GM18870 (cell line): ENCODE results near the gene SLITRK3.
A peak's percentile ranks its signal among the peaks of the same experiment; 100 is the strongest.

Experiments
- ATAC-seq: cut with Tn5 transposase; IDR thresholded peaks from one replicate; pipeline ENCODE4 v1.9.1; 2021; ENCODE audit warnings: moderate library complexity; ENCODE audit not compliant: unreplicated experiment

Gene SLITRK3, protein sequence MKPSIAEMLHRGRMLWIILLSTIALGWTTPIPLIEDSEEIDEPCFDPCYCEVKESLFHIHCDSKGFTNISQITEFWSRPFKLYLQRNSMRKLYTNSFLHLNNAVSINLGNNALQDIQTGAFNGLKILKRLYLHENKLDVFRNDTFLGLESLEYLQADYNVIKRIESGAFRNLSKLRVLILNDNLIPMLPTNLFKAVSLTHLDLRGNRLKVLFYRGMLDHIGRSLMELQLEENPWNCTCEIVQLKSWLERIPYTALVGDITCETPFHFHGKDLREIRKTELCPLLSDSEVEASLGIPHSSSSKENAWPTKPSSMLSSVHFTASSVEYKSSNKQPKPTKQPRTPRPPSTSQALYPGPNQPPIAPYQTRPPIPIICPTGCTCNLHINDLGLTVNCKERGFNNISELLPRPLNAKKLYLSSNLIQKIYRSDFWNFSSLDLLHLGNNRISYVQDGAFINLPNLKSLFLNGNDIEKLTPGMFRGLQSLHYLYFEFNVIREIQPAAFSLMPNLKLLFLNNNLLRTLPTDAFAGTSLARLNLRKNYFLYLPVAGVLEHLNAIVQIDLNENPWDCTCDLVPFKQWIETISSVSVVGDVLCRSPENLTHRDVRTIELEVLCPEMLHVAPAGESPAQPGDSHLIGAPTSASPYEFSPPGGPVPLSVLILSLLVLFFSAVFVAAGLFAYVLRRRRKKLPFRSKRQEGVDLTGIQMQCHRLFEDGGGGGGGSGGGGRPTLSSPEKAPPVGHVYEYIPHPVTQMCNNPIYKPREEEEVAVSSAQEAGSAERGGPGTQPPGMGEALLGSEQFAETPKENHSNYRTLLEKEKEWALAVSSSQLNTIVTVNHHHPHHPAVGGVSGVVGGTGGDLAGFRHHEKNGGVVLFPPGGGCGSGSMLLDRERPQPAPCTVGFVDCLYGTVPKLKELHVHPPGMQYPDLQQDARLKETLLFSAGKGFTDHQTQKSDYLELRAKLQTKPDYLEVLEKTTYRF

DNA sequence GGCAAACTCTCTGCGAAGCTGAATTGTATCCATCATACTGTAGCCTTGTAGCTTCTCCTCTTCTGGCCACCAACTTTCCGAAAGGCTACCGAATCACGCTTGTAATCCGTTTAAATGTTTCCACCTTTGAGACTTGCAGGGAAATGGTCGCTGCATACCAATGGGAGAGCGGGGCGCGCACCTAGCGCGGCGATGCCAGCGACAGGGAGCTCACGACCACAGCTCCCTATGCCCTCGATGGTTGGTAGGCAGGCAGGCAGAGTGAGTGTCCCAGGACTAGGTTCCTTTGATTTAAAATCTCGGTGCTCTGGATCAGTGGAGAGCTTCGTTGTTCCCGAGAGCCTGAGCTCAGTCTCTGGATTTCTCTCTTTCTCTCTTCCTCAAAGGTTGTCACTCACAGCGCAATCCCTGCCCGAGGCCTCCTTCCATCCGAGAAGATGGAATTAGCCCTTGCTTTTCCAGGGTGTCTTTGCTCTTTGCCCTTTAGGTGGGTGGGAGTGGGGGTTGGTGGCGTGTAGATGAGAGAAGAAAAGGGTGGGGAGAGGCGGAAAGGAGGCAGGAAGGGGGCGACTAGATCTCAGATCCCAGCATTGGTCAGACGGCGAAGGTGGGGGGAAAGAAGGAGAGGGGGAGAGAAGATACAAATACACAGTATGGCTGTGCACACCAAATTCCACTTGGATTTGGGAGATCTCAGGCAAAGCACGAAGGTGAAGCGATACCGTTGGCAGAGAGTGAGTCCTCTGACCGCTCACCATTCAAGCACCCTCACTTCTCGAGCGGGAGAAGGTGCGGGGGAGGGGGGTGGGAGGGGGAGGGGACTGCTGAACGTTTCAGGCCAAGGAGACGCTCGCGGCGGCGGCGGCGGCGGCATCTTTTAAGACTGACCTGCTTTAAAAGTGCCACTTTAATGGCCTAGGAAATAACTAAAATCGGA lies at the start of gene SLITRK3:
Gene SLITRK3 (minus strand): TSS at position 745 of the 937 bp plus-strand sequence. CDS start 5,554 bp downstream, outside the sequence.
- no peak for ATAC-seq

DNA sequence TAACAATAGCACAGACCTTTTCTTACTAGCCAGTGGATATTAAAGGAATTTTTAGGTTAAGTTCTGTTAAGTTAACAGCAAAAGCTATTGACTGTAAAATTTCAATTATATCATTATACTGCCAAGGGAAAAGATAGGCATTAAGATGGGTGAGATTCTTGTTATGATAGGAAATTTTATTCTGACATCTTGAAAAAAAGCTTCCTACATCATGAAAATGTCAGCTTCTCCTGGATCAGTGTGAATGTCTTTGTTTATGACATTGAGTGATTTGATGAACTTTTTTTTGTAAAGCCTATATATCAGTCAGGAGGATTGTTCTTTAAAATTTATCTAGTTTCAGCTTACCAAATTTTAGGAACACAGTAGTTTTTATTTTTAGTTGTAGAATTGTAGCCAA lies 47.4 kb upstream of the SLITRK3 start:
- no peak for ATAC-seq

DNA sequence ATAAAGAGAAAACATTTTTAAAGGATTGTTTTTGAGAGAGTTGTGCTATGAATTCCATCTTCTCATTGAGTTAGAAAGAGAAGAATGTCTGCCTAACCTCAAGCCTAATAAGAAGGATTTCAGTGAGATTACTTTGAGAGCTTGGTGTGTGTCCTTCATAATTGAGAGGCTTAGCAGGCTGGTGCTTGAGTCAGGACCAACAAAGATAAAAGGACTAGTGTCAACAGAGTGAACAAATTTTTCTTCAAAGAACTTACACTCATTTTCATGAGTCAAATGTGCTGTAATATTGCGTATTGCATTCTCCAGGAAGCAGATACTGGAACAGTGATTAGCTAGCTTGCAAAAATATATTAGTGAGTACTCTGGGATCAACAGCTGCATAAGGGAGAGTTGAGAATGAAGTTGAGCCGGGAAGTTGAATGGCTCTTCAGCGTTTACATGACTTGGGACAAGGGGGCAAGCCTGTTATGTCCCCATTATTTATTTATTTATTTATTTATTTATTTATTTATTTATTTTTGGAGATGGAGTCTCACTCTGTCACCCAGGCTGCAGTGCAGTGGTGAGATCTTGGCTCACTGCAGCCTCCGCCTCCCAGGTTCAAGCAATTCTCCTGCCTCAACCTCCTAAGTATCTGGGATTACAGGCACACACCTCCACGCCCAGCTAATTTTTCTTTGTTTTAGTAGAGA lies 37.5 kb upstream of the SLITRK3 start:
- ATAC-seq = no peak

DNA sequence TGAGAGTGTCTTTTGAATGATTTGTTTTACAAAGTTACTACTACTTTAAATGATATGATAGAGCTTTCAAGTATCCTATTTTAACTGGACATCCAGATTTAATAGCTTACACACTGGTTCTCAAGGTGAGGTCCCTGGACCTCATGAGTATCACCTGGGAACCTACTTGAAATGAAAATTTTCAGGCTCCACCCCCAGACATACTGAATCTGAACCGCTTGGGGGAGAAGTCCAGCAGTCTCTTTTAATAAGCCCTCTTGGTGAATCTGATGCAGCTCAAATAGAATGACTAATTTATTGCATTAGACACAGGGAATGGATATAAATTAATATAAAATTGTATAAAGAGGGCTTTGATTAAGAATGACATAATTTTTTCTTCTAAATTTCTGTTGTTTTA lies 29.4 kb upstream of the SLITRK3 start:
- no peak for ATAC-seq

DNA sequence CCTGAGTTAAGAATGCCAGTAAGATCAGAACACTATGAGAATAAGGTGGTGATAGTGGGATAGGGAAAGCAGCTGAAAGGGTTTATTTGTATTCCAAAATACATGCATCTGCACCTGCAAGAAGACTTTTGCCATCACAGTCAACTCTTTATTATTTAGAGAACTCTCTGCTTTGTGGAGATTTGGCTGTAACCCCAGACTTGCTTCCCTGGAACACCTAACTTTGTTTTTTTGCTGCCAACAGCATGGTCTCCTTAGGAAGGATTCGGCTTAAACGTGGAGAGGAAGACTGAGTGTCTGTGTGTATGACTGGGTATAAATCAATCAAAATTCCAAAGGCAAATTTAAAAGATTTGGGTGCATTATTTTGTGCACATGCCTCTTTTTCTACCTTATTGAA lies 21.6 kb upstream of the SLITRK3 start:
- ATAC-seq = no peak

DNA sequence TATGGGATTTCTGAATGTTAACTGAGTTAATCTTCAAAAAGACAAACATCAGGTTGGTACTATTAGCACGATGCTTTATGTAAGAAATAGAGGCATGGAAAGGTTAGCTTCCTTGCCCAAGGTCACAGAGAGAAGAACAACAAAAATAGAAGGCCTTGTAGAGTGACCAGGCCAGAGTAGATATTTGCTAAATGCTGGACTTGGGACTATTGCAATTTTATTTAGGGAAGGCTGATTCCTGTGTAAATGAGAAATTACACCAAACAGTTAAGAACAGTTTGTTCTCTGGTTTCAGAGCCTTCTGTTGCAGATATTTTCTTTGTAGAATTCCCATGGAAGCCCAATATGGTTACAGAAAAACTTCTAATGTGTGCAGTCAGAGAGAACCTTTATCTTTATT lies 16.4 kb upstream of the SLITRK3 start:
- no peak for ATAC-seq

DNA sequence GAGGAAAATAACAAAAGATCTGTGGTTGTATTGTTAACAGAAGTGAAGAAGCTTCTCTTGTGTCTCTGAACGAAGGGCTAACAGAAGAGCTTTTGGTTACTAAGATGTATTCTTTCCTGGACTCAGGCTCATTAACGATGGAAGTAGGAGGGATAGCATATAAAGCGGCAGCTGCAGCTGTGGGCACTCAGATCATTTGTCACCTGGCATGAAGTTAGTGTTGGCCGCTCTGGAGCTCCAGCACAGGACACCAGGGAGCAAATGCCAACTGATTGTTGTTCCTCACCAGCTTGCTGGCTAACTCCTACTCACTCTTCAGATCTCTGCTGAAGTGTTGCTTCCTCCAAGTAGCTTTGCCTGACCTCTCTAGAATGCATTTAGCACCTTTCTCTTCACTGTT lies 15.5 kb upstream of the SLITRK3 start:
- no peak for ATAC-seq

DNA sequence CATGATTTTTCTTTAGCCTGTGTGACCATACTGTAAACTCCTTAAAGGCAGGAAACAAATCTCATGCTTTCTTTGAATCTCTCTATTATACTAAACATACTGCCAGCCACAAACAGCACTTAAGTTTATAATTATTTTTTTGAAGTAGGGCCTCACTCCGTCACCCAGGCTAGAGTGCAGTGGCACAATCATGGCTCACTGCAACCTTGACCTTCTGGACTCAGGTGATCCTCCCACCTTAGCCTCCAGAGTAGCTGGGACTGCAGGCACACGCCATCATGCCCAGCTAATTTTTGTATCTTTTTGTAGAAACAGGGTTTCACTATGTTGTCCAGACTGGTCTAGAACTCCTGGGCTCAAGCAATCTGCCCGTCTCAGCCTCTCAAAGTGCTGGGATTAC lies 14.5 kb upstream of the SLITRK3 start:
- no peak for ATAC-seq

DNA sequence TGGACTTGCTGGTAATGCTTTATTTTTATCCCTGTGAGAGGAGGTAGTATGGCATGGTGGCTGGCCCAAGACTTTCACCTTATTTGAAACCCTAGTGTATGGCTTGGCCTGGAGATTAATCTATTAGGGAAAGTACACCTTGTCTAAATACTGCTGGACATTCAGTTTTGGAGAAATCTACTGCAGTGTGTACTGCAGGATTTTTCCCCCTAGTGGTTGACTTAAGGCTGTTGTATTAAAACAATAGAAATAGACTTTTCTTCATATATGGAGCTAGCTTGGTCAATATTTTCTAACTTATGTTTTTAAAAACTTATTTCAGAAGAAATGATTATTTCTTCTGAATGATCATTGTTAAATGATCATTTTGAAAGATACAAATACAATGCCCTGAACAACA lies 13.9 kb upstream of the SLITRK3 start:
- no peak for ATAC-seq

DNA sequence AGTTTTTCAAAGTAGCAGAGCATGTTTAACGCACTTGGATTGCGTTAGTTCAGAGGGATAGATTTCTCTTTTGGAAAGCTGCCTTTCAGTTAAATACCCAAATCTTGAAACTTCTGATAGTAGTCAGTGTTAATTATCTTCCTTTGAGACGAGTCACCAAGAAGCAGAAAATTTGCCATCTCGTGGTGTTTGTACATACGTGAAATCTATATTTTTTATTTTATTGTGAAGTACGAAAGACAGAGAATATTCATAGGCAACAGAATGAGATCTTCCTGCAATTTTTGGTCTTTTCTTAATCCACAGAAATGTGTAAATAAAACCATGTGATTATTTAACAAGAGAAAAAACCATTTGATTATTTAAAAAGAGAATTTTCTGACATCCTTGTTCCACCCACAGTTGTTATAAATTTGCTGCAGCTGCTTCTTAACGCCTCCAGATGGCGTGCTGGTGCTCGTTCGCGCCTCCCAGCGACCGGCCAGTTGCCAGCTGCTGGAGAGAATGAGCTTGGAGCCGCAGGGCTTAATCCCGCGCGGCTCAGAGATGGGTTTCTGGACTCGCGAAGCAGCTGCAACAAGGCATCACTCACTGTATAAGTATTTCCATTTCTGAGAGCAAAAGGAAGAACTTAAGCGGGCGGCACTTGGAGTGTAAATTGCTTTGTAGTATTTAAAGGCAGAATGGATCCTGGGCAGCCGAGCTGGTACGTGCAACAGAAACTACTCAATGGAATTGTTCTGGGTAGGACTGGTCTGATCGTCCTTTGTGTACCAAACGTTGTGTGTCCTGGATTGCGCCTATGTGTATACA lies 10.5 kb upstream of the SLITRK3 start:
- peak; percentile 91 for ATAC-seq

DNA sequence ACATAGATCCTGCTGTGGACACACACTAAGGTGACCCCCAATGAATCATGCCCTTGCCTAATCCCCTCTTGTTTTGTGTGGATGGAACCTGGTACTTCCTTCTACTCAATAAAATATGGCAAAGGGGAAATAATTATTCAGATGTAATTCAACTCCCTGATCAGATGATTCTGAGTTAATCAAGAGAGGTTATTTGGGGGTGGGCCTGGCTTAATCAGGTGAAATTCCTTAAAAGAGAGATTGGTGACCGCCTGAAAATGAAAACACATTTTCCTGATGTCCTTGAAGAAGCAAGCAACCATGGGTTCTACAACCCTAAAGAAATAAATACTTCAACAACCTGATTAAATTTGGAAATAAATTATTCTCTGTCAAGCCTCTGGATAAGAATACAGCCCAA lies 8.3 kb upstream of the SLITRK3 start:
- ATAC-seq = no peak

DNA sequence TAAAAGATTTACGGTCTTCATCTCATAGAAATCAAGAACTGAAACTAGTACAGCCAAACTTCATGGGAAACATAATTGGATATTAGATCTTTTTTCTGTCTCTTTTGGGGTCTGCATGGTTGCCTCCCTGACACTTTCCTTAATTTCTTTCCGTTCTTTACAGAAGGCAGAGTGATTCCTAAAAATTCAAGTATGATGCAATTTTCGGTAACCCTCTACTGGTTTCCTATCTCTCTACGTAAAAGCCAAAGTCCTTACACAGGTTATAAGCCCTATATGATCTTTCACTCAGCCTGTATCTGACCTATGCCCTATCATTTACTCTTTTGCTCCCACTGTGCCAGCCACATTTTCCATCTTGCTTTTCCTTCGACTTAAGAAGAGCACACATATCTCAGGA lies 6.8 kb upstream of the SLITRK3 start:
- ATAC-seq = no peak

DNA sequence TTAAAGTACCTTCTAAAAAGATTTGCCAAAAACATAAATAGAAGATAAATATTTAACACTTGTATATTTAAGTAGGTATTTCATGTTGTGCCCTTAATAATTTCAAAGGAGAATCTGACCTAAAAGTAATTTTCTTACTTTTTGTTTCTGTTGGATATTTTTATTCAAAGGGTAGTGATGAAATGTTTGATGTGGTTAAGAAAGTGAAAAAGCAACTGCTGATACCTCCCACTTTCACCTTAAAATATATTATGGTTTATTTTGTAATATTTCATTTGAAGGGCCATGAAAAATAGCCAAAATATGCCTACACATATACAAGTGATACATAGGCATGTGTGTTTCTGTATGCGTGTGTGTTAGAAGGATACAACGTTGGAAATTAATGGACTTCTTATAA lies 5.8 kb upstream of the SLITRK3 start:
- ATAC-seq = no peak

DNA sequence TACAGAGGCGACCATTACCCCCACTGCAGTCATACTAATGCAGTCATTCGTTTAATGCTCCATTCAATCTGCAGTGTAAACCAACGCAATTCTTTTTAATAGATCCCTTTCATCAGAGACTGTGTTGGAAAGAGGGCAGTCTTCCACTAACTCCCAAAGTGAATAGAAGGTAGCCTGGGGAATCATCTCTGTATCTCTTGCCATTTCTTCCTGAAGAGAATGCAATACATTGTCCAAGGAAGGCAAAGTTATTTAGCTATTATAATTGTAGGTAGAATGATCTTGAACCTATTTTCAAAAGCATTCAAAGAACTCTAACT lies 1.3 kb upstream of the SLITRK3 start:
- ATAC-seq = no peak

DNA sequence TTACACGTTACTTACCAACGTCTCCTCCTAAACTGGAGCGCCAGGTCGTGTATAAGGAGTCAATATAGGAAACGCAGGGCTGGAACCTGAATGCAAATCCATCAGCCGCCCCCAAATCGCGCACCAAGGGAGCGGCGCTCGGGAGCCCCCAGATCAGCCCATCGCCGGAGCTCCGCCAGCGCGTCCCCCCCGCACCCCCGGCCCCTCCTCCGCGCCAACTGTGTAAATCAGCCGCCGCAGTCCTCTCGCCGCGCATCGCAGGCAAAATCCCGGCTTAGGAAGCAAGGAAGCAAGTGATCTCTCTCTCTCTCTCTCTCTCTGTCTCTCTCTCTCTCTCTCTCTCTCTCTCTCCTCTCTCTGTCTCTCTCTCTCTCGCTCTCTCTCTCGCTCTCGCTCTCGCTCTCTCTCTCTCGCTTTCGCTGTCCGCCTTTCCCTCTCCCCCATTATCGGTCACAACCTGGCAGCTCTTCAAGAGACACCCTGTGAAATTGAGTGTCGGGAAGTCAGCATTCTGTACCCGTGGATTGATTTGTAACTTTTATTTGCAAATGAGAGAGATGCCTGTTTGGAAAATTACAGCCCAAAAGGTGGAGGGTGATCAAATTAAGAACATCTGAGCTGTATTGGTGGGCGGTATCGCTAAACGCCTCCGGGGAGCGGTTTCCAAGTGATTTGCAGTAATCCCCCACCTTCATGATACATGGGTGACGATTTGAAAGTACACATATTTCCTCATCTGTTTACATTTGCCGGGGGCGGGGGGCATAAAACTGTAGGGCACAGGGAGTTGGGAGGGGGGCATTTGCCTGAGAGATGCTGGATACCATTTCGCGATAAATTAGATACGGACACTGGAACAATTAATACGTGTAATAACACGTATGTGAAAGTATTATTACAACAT lies 645 bp upstream of the SLITRK3 start:
- no peak for ATAC-seq

DNA sequence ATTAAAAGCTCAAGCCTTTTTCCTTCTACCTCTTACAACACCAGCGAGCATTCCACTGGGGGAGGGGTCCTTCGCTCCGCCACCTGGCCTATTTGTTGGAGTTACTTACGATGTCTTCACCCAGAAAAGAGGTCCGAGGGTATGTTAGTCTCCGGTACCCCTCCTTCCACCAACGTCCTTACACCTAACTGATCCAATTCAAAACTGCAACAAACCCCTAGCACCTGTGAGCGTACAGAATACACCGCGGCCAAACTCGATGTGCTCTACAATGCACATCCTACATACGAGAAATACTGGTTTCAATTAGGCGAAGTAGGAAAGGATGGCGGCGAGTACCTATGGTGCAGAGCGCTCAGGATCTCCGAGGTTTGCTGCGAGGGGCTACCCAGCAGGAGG lies 944 bp downstream of the SLITRK3 start:
- no peak for ATAC-seq

DNA sequence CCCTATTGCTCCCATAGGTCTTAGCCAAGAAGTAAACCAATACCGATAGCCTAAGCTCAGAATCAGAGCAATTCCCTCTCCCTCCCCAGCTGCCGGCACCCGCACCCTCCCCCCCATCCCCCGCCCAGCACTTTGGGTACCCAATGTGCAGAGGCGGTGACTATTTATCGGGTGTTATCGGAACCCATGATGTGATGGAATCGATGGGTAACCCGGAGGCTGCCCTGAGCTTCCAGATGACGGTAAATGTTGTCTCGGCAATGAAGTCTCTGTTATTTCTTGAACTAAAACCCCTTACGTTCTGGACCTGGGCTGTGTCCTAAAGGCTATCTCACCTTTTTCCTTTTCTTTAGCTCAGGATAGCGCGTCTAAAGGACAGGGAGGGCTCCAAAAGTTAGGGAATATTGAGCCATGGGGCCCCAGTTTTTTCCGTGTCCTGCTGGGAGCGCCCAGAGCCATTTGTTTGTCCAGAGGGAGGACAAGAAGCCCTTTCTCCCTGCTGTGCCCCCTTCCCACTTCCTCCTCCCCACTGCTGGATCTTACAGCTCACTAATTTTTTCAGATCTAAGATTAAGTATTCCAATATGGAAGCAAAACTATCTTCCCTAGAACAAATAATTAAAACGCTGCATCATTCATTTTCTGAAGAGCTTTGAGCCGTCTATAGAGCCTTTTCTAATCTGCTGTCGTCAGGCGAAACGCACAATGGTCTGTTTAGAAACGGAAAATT lies 1.5 kb downstream of the SLITRK3 start:
- no peak for ATAC-seq
